Loucy (cell line): ENCODE data around the gene TMEM17.

Experiments
- CTCF ChIP-seq: fragments of 200-600 bp; sonication (generic); conservative IDR thresholded peaks from 2 replicates; pipeline ENCODE4 v1.5.1; 2014; ENCODE audit warnings: mild to moderate bottlenecking, antibody characterized with exemption, low read length
- EZH2phosphoT487 ChIP-seq: fragments of 200-600 bp; IDR thresholded peaks from 2 replicates; pipeline ENCODE4 v1.6.1; 2018; ENCODE audit warnings: antibody characterized with exemption, mild to moderate bottlenecking, moderate library complexity, borderline replicate concordance

- TF ChIP-seq CTCF (no peak), EZH2phosphoT487 (no peak)
Measured at GRCh38 chr2:62458671-62459081, 47.3 kb downstream of the TMEM17 start.
